ENCODE data around the gene CSNK2B.
"Not testable (repeated sequence)": the region's sequence is repeated elsewhere in the genome, so short reads cannot be mapped to it uniquely, and the experiment has no call there.

CSNK2B gene

GRCh38 chr6:31687860-31688693 is 22.2 kb downstream of the CSNK2B start:
- no peak for DNase-seq (ENCODE audit: extremely low read depth in 1 of 2, low read depth in 1 of 2)

GRCh38 chr6:31689249-31690110 is 23.6 kb downstream of the CSNK2B start:
- no peak for DNase-seq (ENCODE audit: extremely low read depth in 1 of 2, low read depth in 1 of 2)

GRCh38 chr6:31690231-31691077 is 24.6 kb downstream of the CSNK2B start:
- DNase-seq (ENCODE audit: extremely low read depth in 1 of 2, low read depth in 1 of 2): no peak

- no peak for DNase-seq (ENCODE audit: extremely low read depth in 1 of 2, low read depth in 1 of 2)
Observed at GRCh38 chr6:31691078-31691463, 25.2 kb downstream of the CSNK2B start.

GRCh38 chr6:31691564-31692108 is 25.8 kb downstream of the CSNK2B start:
- DNase-seq (ENCODE audit: extremely low read depth in 1 of 2, low read depth in 1 of 2): no peak

- DNase-seq (ENCODE audit: extremely low read depth in 1 of 2, low read depth in 1 of 2): no peak
Observed at GRCh38 chr6:31692353-31692752, 26.5 kb downstream of the CSNK2B start.

- DNase-seq (ENCODE audit: extremely low read depth in 1 of 2, low read depth in 1 of 2): no peak
Observed at GRCh38 chr6:31692886-31693285, 27.0 kb downstream of the CSNK2B start.

GRCh38 chr6:31693535-31693934 is 27.7 kb downstream of the CSNK2B start:
- no peak for DNase-seq (ENCODE audit: extremely low read depth in 1 of 2, low read depth in 1 of 2)

- no peak for DNase-seq (ENCODE audit: extremely low read depth in 1 of 2, low read depth in 1 of 2)
Observed at GRCh38 chr6:31697555-31697954, 31.7 kb downstream of the CSNK2B start.

GRCh38 chr6:31700740-31701401 is 35.0 kb downstream of the CSNK2B start:
- DNase-seq (ENCODE audit: extremely low read depth in 1 of 2, low read depth in 1 of 2): no peak

- DNase-seq (ENCODE audit: extremely low read depth in 1 of 2, low read depth in 1 of 2): no peak
Observed at GRCh38 chr6:31701666-31702404, 36.0 kb downstream of the CSNK2B start.

- no peak for DNase-seq (ENCODE audit: extremely low read depth in 1 of 2, low read depth in 1 of 2)
Observed at GRCh38 chr6:31702405-31702818, 36.5 kb downstream of the CSNK2B start.

- peak; percentile 94 to 96 for DNase-seq (ENCODE audit: extremely low read depth in 1 of 2, low read depth in 1 of 2)
Observed at GRCh38 chr6:31702819-31703716, 37.2 kb downstream of the CSNK2B start, which contains the start of gene ABHD16A. ABHD16A (minus strand) TSS chr6:31703324; CDS start chr6:31703281, 43 bp downstream.

- no peak for DNase-seq (ENCODE audit: extremely low read depth in 1 of 2, low read depth in 1 of 2)
Observed at GRCh38 chr6:31705931-31706330, 40.1 kb downstream of the CSNK2B start.

GRCh38 chr6:31706599-31706998 is 40.7 kb downstream of the CSNK2B start, which contains the start of gene LY6G6F:
LY6G6F (plus strand) TSS chr6:31706866; CDS start chr6:31706907, 41 bp downstream.
- no peak for DNase-seq (ENCODE audit: extremely low read depth in 1 of 2, low read depth in 1 of 2)

- no peak for DNase-seq (ENCODE audit: extremely low read depth in 1 of 2, low read depth in 1 of 2)
Observed at GRCh38 chr6:31707701-31708100, 41.8 kb downstream of the CSNK2B start.

- DNase-seq (ENCODE audit: extremely low read depth in 1 of 2, low read depth in 1 of 2): no peak
Observed at GRCh38 chr6:31708224-31708623, 42.3 kb downstream of the CSNK2B start.

GRCh38 chr6:31709157-31709556 is 43.3 kb downstream of the CSNK2B start:
- DNase-seq (ENCODE audit: extremely low read depth in 1 of 2, low read depth in 1 of 2): not testable (repeated sequence)
